ENCODE data around the gene NRG2.

The NRG2 gene

GRCh38 chr5:140032296-140032695, 10.8 kb downstream of the NRG2 start:
- no peak for TF ChIP-seq CSRNP3 (CRISPR knock-in tag; IDR thresholded peaks at IDR 0.05)
- no peak for TF ChIP-seq ZFP3 (CRISPR knock-in tag; IDR thresholded peaks at IDR 0.05)
- TF ChIP-seq RARB (CRISPR knock-in tag; IDR thresholded peaks at IDR 0.05) = no peak
- TF ChIP-seq ISL1 (CRISPR knock-in tag; IDR thresholded peaks at IDR 0.05) = no peak
- no peak for TF ChIP-seq ESRRG (CRISPR knock-in tag; IDR thresholded peaks at IDR 0.05)
- TF ChIP-seq, protein P1, sequence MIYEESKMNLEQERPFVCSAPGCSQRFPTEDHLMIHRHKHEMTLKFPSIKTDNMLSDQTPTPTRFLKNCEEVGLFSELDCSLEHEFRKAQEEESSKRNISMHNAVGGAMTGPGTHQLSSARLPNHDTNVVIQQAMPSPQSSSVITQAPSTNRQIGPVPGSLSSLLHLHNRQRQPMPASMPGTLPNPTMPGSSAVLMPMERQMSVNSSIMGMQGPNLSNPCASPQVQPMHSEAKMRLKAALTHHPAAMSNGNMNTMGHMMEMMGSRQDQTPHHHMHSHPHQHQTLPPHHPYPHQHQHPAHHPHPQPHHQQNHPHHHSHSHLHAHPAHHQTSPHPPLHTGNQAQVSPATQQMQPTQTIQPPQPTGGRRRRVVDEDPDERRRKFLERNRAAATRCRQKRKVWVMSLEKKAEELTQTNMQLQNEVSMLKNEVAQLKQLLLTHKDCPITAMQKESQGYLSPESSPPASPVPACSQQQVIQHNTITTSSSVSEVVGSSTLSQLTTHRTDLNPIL (CRISPR knock-in tag; IDR thresholded peaks at IDR 0.05; ENCODE audit: low read depth) = no peak
- no peak for ATAC-seq

DNA sequence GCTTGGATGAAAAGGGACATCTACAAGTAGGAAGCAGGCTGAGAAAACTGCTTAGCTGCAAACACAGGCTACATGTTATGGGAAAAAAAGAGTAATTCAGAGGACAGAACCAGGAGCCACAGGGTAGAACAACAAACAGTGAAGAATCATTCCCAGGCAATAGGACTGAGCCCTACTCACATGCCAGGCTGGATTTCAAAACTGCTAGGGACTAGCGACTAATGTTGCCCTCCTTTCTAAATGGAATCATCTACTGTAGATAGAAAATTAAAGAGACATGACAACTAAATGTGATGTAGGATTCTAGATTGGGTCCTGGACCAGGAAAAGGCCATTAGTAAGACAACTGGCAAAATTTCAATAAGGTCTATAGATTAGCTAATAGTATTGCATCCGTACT, 15.3 kb downstream of the NRG2 start:
- no peak for ATAC-seq

DNA sequence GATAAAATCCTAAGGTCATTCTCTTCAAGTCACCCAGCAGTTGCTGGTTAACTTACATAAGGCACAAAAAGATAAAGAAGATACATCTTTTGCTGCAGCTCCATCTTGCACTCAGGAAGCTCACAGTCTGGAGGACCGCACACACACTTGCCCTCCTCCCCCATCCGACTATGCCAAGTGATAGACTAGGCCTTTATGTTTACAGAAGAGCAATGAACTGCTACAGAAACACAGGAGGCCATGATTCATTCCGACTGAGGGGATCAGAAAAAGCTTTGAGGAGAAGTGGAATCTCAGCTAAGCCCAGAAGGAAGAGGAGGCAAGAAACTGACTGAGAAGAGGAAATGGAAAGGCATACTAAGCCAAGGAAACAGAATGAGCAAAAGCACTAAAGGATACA, 17.4 kb downstream of the NRG2 start:
- TF ChIP-seq SNAI2 (CRISPR knock-in tag; IDR thresholded peaks at IDR 0.05) (no peak), PPARA (CRISPR knock-in tag; IDR thresholded peaks at IDR 0.05; ENCODE audit: borderline replicate concordance) (no peak), CSDC2 (CRISPR knock-in tag; IDR thresholded peaks at IDR 0.05) (no peak), BACH2 (CRISPR knock-in tag; IDR thresholded peaks at IDR 0.05; ENCODE audit: borderline replicate concordance) (no peak), TCF4 (CRISPR knock-in tag; IDR thresholded peaks at IDR 0.05; ENCODE audit: borderline replicate concordance) (no peak), RARB (CRISPR knock-in tag; IDR thresholded peaks at IDR 0.05) (no peak), ARNTL (CRISPR knock-in tag; IDR thresholded peaks at IDR 0.05; ENCODE audit: borderline replicate concordance, low read depth) (no peak), CSRNP3 (CRISPR knock-in tag; IDR thresholded peaks at IDR 0.05) (no peak), TOX (CRISPR knock-in tag; IDR thresholded peaks at IDR 0.05; ENCODE audit: borderline replicate concordance) (no peak), ESRRG (CRISPR knock-in tag; IDR thresholded peaks at IDR 0.05) (no peak), TSHZ2 (CRISPR knock-in tag; IDR thresholded peaks at IDR 0.05) (no peak), ZC3H10 (CRISPR knock-in tag; IDR thresholded peaks at IDR 0.05) (no peak), ZNF8 (CRISPR knock-in tag; IDR thresholded peaks at IDR 0.05) (no peak), ZFP30 (CRISPR knock-in tag; IDR thresholded peaks at IDR 0.05) (no peak)
- TF ChIP-seq, protein P2, sequence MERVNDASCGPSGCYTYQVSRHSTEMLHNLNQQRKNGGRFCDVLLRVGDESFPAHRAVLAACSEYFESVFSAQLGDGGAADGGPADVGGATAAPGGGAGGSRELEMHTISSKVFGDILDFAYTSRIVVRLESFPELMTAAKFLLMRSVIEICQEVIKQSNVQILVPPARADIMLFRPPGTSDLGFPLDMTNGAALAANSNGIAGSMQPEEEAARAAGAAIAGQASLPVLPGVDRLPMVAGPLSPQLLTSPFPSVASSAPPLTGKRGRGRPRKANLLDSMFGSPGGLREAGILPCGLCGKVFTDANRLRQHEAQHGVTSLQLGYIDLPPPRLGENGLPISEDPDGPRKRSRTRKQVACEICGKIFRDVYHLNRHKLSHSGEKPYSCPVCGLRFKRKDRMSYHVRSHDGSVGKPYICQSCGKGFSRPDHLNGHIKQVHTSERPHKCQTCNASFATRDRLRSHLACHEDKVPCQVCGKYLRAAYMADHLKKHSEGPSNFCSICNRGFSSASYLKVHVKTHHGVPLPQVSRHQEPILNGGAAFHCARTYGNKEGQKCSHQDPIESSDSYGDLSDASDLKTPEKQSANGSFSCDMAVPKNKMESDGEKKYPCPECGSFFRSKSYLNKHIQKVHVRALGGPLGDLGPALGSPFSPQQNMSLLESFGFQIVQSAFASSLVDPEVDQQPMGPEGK (CRISPR knock-in tag; IDR thresholded peaks at IDR 0.05; ENCODE audit: borderline replicate concordance) = no peak
- TF ChIP-seq, protein P1 (CRISPR knock-in tag; IDR thresholded peaks at IDR 0.05; ENCODE audit: low read depth) = no peak
- no peak for ATAC-seq

More for the DNA sequence above, 15.3 kb downstream of the NRG2 start:
- TF ChIP-seq ZFP30 (CRISPR knock-in tag; IDR thresholded peaks at IDR 0.05) (no peak), ARNTL (CRISPR knock-in tag; IDR thresholded peaks at IDR 0.05; ENCODE audit: borderline replicate concordance, low read depth) (no peak)
